Non-pigmented ciliary epithelial cell (primary cell): ENCODE measurements around the gene OR14K1.
A peak's percentile ranks its signal among the peaks of the same experiment; 100 is the strongest.
"Not testable (repeated sequence)": the region's sequence is repeated elsewhere in the genome, so short reads cannot be mapped to it uniquely, and the experiment has no call there.

ENCODE experiments used
- DNase-seq: peaks from one replicate; pipeline ENCODE4 v3.0.0-alpha.2; 2010; ENCODE audit warnings: low read depth

Gene OR14K1, protein sequence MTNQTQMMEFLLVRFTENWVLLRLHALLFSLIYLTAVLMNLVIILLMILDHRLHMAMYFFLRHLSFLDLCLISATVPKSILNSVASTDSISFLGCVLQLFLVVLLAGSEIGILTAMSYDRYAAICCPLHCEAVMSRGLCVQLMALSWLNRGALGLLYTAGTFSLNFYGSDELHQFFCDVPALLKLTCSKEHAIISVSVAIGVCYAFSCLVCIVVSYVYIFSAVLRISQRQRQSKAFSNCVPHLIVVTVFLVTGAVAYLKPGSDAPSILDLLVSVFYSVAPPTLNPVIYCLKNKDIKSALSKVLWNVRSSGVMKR

GRCh38 chr1:247738315-247738714 lies at the start of gene OR14K1:
Gene OR14K1, plus strand, starts transcription at chr1:247738615. Its CDS starts 0 bp downstream, at chr1:247738615.
- no peak for DNase-seq

DNA sequence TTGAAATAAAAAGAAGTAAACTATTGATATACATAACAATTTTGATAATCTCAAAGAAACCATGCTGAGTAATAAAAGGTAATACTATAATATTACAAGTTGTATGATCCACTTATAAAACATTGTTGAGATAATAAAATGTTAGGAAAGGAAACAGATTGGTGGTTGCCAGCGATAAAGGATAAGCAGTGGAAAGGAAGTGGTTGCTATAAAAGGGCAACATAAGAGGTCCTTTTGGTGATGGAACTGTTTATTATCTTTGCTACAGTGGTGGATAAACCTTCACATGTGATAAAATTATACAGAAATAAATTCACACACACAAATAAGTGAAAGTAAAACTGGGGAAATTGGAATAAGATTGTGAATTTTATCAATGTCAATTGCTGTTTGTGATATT lies 37.1 kb upstream of the OR14K1 start:
- DNase-seq: no peak

DNA sequence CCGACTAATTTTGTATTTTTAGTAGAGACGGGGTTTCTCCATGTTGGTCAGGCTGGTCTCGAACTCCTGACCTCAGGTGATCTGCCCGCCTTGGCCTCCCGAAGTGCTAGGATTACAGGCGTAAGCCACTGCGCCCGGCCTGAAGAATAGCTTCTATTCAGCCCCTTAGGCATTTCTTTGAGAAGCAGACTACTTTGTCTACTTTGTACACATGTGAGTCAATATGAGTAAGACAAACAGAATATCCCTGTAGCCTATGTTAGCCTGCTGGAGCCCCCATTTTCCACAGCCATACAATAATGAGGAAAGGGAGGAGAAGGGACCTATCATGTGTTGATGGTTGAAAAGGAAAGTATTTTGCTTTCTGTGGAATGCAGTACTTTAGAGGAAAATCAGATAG lies 27.7 kb upstream of the OR14K1 start:
- DNase-seq: not testable (repeated sequence)

DNA sequence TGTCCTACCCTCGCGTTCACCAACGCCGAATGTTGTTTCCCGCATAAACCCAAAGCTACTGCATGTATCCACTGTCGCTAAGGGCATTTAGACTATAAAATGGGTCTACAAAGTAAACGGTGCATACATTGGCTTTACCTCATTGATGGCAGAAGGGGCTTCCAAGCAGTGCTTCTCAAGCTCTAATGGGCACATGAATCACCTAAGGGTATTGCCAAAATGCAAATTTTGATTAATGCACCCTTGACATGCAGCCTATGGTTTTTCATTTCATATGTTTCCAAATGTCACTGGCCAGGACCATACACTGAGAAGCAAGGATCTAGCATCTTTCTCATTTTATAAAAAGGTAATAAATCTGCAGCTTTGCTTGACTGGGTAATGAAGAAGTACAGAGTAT lies 24.7 kb upstream of the OR14K1 start:
- DNase-seq: no peak

- no peak for DNase-seq
Measured at GRCh38 chr1:247716546-247716945, 21.9 kb upstream of the OR14K1 start, which contains the start of gene OR6F1. Gene OR6F1, minus strand, starts transcription at chr1:247716646. Its CDS starts 3,891 bp downstream, at chr1:247712755.

DNA sequence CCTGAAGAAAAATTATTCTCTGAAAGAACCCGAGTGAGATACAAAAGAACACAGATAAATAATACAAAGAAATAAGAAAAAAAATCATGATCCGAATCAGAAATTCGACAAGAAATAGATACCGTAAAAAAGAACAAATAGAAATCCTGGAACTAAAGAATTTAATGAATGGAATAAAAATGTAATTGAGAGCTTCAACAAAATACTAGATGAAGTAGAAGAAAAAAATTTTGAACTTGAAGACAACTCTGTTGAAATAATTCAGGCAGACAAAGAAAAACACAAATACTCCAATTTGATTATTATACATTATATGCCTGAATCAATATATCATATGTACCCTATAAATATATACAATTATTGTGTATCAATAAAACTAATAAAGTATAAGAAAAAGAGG lies 17.2 kb upstream of the OR14K1 start:
- DNase-seq: no peak

DNA sequence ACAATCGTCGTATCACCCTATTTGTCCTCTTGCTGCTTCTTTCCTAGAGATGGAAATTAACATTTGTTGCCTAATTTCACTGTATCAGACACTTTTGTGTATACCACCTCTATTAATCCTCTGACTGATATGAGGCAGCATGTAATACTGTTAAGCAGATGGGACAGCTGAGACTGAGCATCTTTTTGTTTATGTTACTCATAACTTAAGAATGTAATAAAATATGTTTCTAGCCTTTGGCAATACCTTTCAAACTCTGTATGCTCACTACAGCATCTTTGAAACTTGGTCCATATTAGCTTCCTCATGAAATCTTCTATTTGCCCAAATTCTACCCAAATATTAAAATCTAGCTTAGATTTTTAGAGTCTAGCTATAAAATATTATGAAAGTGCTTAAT lies 2.3 kb downstream of the OR14K1 start:
- no peak for DNase-seq

DNA sequence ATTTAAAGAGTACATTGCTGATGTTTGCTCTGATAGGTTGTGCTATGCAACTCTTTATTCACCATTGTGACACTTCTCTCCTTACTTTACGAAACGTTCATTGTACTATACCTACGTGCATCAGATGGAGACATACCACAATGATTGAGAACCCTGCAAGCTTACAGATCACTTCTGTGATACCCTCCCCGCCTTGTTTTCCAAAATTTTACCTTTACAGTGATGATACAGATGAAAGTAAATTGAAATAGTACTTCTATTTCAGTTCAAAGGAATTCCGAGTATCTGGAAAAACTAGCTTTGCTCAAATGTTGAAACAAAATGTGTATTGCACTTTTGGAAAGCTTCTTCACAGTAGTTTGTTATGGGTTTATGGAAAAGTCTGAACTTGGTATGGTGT lies 3.3 kb downstream of the OR14K1 start:
- no peak for DNase-seq

DNA sequence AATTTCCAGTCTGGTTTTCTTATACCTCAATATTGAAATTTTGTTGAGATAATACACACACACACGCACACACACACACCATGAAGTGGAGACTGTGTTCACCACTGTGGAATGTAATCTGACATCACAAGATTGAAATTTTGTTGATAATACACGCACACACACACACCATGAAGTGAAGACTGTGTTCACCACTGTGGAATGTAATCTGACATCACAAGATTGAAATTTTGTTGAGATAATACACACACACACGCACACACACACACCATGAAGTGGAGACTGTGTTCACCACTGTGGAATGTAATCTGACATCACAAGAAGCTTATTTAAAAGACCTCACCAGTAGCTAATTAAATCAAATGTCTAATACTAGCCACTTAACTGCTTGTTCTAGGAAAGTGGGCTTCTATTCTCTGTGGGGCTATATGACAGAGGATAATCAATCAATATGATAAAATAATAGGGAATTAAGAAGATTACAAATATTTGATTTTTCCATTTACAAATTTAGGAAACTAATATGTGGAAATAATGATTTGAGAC lies 3.9 kb downstream of the OR14K1 start:
- peak; percentile 26 for DNase-seq

GRCh38 chr1:247746391-247746935 lies 8.0 kb downstream of the OR14K1 start:
- DNase-seq: no peak

GRCh38 chr1:247747616-247748015 lies 9.2 kb downstream of the OR14K1 start:
- DNase-seq: no peak

DNA sequence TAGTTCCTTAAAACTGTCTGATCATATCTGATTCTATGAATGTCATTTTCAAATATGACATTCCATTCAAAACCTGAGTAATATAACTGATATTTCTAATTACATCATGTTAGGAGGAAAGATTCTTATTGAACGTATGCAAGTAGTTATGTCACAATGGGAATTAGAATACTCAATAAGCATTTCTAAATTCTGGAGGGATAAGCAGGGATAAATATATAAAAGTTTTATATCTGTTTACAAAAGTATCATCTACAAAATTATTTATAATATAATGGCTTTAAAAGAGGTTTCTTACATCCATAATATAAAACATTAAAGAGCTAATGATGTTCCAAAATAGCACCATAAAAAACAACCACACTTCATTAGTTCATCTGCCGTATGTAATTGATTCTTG lies 9.6 kb downstream of the OR14K1 start, which contains the start of gene OR14A2:
TSS of gene OR14A2 (minus strand) at position 101 of the 400 bp plus-strand sequence.
- no peak for DNase-seq

DNA sequence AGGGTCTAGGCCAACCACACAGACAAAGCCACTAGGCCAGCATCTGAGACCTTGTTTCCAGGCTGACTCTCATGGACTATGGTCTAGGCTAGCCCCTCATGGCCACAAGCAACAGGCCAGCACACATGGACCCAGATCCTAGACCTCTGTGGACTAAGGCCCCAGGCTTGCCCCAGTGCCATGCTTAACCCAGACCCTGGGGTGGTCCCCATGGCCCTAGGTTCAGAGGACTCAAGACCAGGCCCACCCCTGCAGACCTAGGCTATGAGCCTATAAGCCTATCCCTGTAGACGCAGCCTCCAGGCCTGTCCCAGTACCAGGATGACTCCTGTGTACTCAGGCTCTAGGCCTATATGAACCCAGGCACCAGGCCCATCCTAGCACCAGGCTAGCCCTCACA lies 11.5 kb downstream of the OR14K1 start:
- DNase-seq: no peak

DNA sequence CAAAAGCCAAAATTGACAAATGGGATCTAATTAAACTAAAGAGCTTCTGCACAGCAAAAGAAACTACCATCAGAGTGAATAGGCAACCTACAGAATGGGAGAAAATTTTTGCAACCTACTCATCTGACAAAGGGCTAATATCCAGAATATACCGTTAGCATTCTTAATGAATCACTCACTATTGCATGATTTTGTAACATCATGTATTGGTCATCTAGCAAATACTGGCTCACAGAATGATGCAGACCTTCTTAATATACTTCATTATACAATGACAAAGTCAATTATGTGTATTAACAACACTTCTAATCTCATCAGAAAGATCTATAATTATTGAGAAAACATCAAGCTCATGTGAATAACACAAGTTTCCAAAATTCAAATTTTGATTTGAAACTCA lies 15.9 kb downstream of the OR14K1 start:
- DNase-seq: not testable (repeated sequence)

- no peak for DNase-seq
Measured at GRCh38 chr1:247760456-247760855, 22.0 kb downstream of the OR14K1 start, which contains the start of gene OR1C1. Gene OR1C1, minus strand, starts transcription at chr1:247760556. Its CDS starts 2,150 bp downstream, at chr1:247758406.

DNA sequence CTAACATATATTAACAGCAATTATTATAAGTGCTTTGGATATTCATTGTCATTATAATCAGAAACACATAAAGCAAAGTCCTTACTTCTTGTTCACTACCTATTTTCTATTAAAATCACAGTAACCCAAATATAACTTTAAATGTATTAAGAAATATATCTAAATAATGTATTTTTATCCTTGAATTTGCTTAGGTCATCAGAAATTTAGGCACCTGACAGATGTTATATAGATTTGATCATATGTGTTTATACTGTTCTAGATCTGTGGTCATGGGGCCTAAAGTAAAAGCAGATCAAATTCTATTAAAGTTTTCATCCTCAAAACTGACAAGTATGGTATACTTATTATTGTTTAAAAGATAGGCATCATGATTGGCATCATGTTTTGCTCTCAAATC lies 31.2 kb downstream of the OR14K1 start:
- no peak for DNase-seq
